ENCODE results near the gene ATF7IP2. TPM values are rescaled to one million over a fixed set of nuclear protein-coding genes. Genes with fewer than 3 reads are reported as not detected.

Gene ATF7IP2
- total and polyA plus RNA-seq, 2 of the 13 experiments (the other 11 are each of a cell fraction or from before 2014, with no cell fraction given) = 117 to 217 TPM

DNA sequence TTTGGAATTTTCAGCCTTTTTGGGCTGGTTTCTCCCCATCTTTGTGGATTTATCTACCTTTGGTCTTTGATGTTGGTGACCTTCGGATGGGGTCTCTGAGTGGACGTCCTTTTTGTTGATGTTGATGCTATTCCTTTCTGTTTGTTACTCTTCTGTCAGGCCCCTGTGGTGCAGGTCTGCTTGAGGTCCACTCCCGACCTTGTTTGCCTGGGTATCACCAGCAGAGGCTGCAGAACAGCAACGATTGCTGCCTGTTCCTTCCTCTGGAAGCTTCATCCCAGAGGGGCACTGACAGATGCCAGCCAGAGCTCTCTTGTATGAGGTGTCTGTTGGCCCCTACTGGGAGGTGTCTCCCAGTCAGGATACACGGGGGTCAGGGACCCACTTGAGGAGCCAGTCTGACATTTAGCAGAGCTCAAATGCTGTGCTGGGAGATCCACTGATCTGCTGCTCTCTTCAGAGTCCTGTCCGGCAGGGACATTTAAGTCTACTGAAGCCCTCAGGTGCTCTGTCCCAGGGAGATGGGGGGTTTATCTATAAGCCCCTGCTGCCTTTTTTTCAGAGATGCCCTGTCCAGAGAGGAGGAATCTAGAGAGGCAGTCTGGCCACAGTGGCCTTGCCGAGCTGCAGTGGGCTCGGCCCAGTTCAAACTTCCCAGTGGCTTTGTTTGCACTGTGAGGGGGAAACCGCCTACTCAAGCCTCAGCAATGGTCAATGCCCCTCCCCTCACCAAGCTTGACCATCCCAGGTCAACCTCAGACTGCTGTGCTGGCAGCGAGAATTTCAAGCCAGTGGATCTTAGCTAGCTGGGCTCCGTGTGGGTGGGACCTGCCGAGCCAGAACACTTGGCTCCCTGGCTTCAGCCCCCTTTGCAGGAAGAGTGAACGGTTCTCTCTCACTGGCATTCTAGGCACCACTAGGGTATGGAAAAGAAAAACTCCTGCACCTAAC, 66.6 kb downstream of the ATF7IP2 start (continued):
- TF ChIP-seq ZNF773 (CRISPR knock-in tag; IDR thresholded peaks at IDR 0.05; ENCODE audit: borderline replicate concordance) (0 out of 2 replicates have a peak, but pooled peaks have one; percentile 35), PATZ1 (CRISPR knock-in tag; IDR thresholded peaks at IDR 0.05) (peak; percentile 94; the same call in 1 of the 2 replicates), ZNF556 (CRISPR knock-in tag; IDR thresholded peaks at IDR 0.05; ENCODE audit: borderline replicate concordance) (peak; percentile 29; the same call in 1 of the 2 replicates), SRY (CRISPR knock-in tag; IDR thresholded peaks at IDR 0.05) (peak; percentile 60; the same call in 1 of the 2 replicates), ZSCAN29 (CRISPR knock-in tag; conservative IDR thresholded peaks at IDR 0.05) (0 out of 2 replicates have a peak, but pooled peaks have one; percentile 46), ETV5 (CRISPR knock-in tag; IDR thresholded peaks at IDR 0.05; ENCODE audit: borderline replicate concordance) (0 out of 2 replicates have a peak, but pooled peaks have one; percentile 26), GFI1 (CRISPR knock-in tag; IDR thresholded peaks at IDR 0.05; ENCODE audit: borderline replicate concordance) (peak; percentile 87), ARID4A (CRISPR knock-in tag; IDR thresholded peaks at IDR 0.05; ENCODE audit: borderline replicate concordance) (peak; percentile 44; the same call in 1 of the 2 replicates), ZNF34 (CRISPR knock-in tag; IDR thresholded peaks at IDR 0.05; ENCODE audit: borderline replicate concordance) (0 out of 2 replicates have a peak, but pooled peaks have one; percentile 6), SIX4 (CRISPR knock-in tag; IDR thresholded peaks at IDR 0.05) (peak; percentile 65), HMG20B (CRISPR knock-in tag; conservative IDR thresholded peaks at IDR 0.05) (0 out of 2 replicates have a peak, but pooled peaks have one; percentile 50), DPF2 (CRISPR knock-in tag; IDR thresholded peaks at IDR 0.05; ENCODE audit: borderline replicate concordance, low read depth) (peak; percentile 39; the same call in 1 of the 2 replicates), ZNF883 (CRISPR knock-in tag; IDR thresholded peaks at IDR 0.05; ENCODE audit: not compliant biosample characterization) (peak; percentile 62), ZNF543 (CRISPR knock-in tag; IDR thresholded peaks at IDR 0.05) (peak; percentile 58; the same call in 1 of the 2 replicates)
- TF ChIP-seq, protein P1, sequence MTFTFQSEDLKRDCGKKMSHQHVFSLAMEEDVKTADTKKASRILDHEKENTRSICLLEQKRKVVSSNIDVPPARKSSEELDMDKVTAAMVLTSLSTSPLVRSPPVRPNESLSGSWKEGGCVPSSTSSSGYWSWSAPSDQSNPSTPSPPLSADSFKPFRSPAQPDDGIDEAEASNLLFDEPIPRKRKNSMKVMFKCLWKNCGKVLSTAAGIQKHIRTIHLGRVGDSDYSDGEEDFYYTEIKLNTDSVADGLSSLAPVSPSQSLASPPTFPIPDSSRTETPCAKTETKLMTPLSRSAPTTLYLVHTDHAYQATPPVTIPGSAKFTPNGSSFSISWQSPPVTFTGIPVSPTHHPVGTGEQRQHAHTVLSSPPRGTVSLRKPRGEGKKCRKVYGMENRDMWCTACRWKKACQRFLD (CRISPR knock-in tag; IDR thresholded peaks at IDR 0.05; ENCODE audit: borderline replicate concordance) = 0 out of 2 replicates have a peak, but pooled peaks have one; percentile 33
- TF ChIP-seq, protein P2, sequence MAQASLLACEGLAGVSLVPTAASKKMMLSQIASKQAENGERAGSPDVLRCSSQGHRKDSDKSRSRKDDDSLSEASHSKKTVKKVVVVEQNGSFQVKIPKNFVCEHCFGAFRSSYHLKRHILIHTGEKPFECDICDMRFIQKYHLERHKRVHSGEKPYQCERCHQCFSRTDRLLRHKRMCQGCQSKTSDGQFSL (CRISPR knock-in tag; IDR thresholded peaks at IDR 0.05) = 0 out of 2 replicates have a peak, but pooled peaks have one; percentile 6
- TF ChIP-seq, protein P3, sequence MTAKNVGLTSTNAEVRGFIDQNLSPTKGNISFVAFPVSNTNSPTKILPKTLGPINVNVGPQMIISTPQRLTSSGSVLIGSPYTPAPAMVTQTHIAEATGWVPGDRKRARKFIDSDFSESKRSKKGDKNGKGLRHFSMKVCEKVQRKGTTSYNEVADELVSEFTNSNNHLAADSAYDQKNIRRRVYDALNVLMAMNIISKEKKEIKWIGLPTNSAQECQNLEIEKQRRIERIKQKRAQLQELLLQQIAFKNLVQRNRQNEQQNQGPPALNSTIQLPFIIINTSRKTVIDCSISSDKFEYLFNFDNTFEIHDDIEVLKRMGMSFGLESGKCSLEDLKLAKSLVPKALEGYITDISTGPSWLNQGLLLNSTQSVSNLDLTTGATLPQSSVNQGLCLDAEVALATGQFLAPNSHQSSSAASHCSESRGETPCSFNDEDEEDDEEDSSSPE (CRISPR knock-in tag; IDR thresholded peaks at IDR 0.05) = peak; percentile 45; the same call in 1 of the 2 replicates
